Stimulated activated CD8-positive, alpha-beta memory T cell treated with anti-CD3 and anti-CD28 coated beads, Interleukin-2, amount 100 ng/mL, for 1 hour (primary cell): Measurements from ENCODE around the gene ZBTB25.

ENCODE experiments used
- DNase-seq, 2 donors: peaks; one replicate each; pipeline ENCODE4 v3.0.0-alpha.2; 2020; ENCODE audit warnings: low read depth in 2 of 2

Gene ZBTB25

GRCh38 chr14:64516969-64517368 lies 13.3 kb upstream of the ZBTB25 start:
- DNase-seq, result no peak

GRCh38 chr14:64515053-64515452 lies 11.4 kb upstream of the ZBTB25 start:
- DNase-seq, result no peak

DNA sequence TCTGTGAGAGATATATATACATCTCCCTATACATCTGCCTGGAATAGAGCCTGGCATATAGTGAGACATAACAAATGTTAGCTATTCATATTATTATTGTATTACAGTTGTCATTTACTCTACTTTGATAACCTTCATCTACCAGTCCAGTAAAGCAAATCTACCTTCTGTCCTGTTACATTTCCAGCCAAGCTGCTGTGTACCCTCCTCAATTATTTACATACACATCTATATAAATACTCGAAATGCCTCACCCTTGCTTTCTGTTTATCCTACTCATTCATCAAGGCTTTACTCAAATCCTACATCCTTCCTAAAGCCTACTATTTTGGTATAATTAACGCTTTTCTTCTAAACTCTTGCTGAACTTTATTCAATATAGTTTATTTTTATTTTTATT lies 9.6 kb upstream of the ZBTB25 start:
- no peak for DNase-seq

DNA sequence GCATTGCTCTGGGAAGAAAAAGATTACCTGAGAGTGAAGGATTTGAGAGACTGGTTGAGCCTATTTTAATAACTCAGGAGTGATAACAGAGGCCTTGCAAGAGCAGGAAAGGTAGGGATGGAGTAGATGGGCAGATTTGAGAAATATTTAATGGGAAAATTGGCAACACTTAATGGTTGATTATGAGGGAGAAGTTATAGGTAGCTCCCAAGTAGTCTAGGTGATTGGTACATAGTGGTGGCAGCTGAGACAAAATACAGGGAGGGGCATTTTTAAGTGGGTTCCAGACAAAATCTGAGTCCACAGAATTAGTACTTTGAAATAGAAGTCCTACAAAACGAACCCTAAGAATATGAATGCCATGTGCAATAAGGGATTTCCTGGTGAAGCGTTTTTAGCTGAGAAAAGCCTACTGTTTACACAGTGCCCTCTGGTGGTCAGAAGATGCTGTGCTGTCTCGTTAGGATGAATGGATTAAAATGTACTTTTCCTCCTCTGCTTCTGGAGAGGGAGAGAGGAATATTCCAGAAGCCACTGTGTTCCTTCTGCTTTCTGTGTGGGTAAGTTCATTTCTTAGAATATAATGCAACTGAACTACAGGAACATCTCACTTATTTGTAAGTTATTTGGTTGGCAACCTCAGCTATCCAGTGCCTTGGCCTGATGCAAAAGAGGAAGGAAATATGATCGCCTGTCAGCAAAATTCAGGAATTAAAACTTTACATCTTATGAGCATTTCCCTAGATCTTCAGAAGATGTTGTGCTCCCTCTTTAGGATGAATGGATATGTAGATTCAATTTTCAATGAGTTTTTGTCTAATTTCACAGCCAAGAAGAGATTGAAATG lies 7.4 kb upstream of the ZBTB25 start:
- peak; percentile 42 to 47 for DNase-seq

DNA sequence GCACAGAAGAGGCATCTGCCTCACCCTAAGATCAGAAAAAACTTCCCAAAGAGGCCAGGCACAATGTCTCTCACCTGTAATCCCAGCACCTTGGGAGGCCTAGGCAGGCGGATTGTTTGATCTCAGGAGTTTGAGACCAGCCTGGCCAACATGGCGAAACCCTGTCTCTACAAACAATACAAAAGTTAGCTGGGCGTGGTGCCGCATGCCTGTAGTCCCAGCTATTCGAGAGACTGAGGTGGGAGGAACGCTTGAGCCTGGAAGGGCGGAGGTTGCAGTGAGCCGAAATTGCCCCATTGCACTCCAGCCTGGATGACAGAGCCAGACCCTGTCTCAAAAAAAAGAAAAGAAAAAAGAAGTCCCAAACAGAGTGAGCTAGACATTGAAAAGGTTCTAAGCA lies 5.4 kb upstream of the ZBTB25 start:
- DNase-seq, result no peak

DNA sequence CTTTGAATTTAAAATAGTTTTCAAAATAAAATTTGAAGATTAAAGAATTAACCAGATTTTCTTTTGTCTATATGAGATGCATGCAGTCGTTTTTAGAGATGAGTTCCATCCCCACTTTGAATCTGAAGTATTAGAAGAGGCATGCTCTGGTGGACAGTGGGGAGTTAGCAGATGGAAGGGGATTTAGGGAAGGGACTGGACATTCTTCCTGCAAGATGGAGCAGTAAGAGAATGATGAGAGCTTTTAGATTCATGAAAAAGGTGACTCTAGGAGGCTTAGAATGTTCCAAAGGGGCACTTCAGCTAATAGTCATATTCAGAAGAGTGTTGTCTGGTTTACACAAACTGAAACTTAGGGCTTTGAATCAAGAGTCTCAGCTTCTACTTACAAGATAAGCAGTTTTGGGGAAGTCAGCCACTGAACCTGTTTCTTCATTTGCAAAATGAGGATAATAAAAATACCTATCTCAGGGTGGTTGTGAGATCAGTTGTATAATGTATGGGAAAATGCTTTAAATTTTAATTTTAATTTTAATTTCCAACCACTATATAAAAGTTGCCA lies 4.7 kb upstream of the ZBTB25 start:
- no peak for DNase-seq

GRCh38 chr14:64507376-64508156 lies 3.9 kb upstream of the ZBTB25 start:
- DNase-seq, result no peak

- no peak for DNase-seq
Observed at GRCh38 chr14:64506721-64507120, 3.1 kb upstream of the ZBTB25 start.

GRCh38 chr14:64504897-64505794 lies 1.5 kb upstream of the ZBTB25 start:
- peak; percentile 64 to 72 for DNase-seq

DNA sequence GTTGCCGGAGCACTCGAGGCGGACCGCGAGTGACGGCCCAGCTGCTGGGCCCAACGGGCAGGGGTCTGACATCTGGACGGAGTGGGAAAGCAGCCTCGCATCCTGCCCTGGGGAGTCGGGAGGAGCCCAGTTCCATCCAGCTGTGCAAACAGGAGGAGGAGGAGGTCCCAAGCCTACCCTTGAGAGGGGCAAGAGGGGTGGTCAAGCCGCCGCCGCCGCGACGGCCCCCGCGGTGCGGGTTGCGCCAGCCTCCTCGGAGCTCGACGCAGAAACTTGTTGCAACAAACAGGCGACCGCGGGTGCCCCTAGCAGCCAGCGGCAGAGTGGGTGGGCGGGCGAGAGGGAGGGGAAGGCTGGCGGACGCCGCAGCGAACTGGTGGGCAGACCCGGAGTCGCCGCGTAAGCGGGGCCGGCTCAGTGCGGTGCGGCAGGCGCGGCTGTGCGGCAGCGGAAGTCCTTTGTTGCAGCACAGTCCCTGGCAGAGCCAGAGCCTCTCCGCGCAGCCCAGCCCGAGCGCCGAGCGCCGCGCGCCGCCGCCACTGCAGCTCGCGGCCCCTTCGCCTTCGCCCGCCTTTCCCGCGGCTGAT lies 765 bp upstream of the ZBTB25 start, which contains the start of gene ZBTB1:
Gene ZBTB1, plus strand, starts transcription at position 461 of the 587 bp plus-strand sequence. CDS start 16,735 bp downstream, outside the sequence.
- peak; percentile 72 to 73 for DNase-seq

DNA sequence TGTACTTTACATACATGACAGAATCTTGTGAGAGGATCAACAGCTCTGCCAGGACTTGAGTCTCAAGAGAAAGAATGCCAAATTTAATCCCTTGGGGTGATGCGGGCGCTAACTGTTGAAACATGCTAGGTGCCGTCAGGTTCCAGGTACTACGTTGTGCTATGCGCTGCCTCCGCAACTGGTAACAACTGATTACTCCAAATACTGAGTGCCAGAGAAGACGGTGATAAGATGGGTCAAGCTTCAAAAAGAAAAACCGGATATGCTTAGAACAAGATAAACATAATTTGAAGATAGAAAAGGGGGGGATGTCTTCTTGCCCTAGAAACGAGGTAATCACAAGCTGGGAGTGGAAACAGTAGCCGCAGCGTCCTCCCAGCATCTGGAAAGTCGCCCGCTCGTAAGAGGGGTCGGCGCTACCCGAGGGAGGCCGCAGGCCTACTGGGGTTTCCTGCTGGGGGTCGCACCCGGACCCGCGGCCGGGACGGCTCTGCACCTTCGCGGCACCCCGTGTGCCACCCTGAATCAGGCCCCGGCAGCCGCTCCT lies 678 bp downstream of the ZBTB25 start:
- DNase-seq, result peak in 1 of 2 donors; percentile 14

DNA sequence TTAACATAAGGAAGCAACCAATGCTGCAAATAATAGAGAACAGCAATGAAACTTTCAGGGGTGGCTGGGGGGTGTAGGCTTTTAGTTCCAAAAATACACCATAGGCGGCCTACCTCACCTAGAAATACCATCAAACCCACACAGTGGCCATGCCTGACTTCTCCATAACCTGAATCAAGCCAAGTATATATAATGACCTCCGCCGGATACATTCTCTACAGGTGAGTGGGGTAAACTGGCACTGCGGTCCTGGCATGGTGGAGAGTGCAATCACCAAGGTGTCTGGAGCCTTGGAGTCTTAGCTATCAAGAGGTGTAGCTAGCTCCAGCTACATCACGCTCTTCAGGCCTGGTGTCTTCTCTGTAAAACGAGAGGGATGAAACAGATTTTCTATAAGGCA lies 1.2 kb downstream of the ZBTB25 start:
- no peak for DNase-seq

- DNase-seq, result no peak
Observed at GRCh38 chr14:64501411-64502171, 2.0 kb downstream of the ZBTB25 start.

GRCh38 chr14:64500088-64500487 lies 3.5 kb downstream of the ZBTB25 start:
- no peak for DNase-seq

GRCh38 chr14:64496764-64497163 lies 6.9 kb downstream of the ZBTB25 start:
- no peak for DNase-seq

- no peak for DNase-seq
Observed at GRCh38 chr14:64495252-64495651, 8.4 kb downstream of the ZBTB25 start.

DNA sequence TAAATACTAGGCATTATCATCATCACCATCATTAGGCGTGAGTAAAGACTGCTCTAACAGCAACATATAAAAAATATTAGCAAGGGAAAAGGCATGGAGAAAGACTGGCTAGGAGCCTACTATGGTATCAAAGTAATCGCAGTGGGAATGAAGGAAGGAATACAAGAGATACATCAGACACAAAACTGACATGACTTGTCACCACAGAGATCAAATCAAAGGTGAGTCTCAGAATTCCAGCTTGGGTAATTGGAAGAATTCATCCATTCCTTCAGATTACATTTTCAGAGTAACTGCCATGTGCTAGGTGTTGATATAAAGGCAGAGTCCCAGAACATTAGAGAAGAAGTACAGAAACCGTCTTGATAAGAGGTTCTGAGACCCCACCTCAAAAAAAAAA lies 10.2 kb downstream of the ZBTB25 start:
- DNase-seq, result no peak

DNA sequence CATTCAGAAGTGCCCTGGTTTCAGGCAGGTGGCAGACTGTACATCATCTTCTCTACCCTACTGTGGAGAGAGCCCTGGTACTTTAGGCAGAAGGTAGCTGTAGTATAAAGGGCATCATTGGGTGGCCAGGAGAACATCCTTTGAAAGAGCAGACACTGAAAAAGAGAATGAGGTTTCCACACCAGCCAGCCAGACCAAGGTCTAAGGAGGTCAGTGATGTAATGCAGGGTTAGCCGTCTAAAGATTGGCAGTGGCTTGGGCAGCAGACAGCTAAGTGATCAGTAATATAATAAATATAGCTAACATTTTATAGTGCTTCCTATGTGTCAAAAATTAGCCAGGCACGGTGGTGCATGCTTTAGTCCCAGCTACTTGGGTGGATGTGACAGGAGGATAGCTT lies 12.0 kb downstream of the ZBTB25 start:
- DNase-seq, result no peak

DNA sequence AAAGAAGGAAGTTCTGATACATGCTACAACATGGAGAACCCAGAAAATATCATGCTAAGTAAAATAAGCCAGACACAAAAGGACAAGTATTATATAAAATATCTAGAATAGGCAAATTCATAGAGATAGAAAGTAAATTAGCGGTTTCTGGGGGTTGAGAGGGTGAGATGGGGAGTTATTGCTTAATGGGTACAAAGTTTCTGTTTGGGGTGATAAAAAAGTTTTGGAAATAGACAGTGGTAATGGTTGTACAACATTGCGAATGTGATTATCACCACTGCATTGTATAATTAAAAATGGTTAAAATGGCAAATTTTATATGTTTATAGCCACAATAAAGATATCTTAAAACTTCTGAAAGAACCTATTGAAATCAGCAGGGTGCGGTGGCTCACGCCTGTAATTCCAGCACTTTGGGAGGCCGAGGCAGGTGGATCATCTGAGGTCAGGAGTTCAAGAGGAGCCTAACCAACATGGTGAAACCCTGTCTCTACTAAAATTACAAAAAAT lies 15.0 kb downstream of the ZBTB25 start:
- no peak for DNase-seq
